GM19025 (cell line): ENCODE results near the gene MRGPRX2.

Experiments
- ATAC-seq: cut with Tn5 transposase; IDR thresholded peaks from one replicate; pipeline ENCODE4 v1.9.1; 2021; ENCODE audit warnings: mild to moderate bottlenecking, low read depth, moderate library complexity; ENCODE audit not compliant: unreplicated experiment

The MRGPRX2 gene

DNA sequence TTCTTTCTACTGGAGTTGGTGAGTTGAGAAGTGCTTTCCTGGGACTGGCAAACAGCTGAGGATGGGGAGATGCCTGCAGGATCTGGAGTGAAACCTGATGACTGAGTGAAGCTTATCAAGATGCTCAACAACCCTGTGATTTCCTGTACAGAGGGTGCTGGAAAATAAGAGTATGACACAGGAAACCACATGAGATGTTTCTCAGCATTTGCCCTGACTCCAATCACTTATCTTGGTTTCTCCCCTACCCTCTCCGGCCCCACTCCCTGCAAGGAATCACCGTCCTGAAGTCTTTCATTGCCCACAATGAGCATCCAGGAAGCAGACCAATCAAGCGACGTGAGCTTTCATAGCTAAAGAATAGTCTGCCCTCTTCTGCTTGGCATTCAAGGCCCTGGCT, at the start of gene MRGPRX2:
TSS of gene MRGPRX2 (minus strand) at position 89 of the 400 bp plus-strand sequence. CDS start 4,315 bp downstream, outside the sequence.
- no peak for ATAC-seq

DNA sequence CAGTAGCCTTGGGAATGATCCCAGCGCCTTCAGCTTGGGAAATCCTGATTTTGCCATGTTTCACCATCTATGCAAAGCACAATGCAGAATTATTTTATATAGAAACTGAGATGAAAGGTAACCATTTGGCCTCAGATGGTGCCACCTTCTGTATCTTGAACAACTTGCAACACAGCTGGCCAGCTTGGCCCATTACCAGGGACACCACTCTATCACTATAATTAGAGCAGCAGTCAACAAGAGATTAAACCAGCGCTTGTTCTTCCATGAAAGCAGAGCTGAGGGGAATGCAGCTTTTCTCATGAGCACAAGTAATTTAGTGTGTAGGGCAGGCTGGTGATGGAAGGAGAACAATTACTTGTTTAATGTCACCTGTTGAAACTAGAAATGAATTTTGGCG, 49.8 kb upstream of the MRGPRX2 start:
- ATAC-seq = no peak

DNA sequence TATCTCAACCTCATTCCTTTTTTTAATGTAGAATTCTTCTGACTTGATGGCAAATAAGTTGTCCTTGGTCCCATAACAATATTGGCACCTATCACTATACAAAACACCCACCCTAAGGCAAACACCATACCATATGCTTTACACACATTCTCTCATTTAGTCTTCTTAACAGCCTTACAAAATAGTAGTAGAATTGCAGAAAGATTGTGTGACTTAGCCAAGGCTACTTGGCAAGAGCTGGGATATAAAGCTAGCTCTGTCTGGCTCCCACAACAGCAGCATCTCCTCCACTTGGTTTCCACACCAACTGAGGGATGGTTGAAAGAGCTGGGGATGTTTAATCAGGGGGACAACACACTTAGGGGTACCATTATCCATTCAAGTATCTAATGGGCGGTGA, 46.6 kb upstream of the MRGPRX2 start:
- no peak for ATAC-seq

DNA sequence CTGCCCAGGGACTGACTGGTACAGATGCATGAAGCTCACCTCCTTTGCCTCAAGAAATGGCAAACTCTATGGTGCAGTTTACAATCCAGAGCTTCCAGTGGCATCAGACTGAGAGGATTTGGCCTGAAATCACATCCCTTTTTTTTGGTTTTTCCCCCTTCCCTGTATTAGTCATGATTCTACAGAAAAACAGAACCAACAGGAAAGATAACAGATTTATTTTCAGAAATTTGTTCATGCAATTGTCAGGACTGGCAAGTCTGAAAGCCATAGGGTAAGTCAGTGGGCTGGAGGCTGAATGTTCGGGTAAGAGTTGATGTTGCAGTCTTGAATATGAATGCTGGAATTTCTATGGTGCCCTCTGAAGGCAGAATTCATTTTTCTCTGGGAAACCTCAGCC, 44.5 kb upstream of the MRGPRX2 start:
- ATAC-seq = no peak

DNA sequence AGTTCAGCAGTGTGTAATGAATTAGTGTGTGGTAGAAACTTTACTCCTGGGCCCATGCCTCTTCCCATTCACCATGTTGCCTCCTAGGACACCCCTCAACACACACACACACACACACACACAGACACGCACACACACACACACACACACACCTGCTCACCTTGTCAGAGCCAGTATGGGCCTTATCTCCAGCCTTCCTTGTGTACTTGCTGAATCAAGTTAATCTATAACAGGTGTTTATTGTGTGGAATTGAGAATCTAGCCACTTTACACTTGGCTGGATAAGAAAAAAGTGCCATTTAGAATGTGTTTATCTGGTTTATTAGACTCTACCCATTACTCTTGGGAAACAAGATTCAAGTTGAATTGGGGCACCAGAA, 42.0 kb upstream of the MRGPRX2 start:
- no peak for ATAC-seq

DNA sequence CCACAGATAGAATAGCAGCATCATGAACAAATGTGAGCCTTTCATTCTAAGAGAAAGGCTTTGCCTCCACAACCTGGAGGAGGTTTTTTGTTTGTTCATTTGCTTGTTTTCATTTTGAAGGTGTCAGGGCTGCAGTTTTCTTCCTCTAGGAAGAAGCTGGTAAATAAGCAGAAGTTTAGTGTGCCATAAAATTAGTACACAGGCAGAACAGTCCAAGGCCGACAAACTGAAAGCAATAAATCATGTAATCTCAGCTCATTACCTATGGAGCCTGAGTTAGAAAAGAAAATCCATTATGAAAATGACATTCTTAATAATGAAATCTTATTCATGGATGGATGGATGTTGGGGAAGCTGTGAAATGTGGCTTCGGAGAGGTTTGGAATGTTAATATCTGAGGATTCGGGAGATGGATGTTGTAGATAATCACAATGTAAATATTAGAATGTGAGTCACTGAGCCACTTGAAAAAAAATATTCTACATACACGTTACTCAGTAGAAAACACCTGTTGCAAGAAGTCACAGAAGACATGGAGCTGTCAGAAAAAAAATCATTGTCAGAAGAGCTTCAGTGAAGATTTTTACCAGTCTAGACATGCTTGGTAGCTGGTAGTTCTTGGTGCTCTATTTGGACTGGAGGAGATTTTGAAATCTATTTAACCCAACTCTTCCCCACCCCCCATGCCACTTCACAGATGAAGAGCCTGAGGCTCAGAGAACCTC, 41.4 kb upstream of the MRGPRX2 start:
- ATAC-seq = no peak

DNA sequence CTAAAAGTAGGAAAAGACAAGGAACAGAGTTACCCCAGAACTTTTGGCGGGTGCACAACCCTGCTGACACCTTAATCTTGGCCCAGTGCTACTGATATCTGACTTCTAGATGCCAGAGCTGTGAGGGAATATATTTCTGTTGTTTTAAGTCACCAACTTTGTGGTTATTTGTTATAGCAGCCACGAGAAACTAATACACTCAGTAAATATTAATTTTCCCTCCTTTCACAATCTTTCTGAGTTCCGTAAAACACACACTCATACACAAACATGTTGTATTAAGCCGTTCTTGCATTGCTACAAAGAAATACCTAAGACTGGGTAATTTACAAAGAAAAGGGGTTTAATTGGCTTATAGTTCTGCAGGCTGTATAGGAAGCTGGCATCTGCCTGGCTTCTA, 40.4 kb upstream of the MRGPRX2 start:
- no peak for ATAC-seq

DNA sequence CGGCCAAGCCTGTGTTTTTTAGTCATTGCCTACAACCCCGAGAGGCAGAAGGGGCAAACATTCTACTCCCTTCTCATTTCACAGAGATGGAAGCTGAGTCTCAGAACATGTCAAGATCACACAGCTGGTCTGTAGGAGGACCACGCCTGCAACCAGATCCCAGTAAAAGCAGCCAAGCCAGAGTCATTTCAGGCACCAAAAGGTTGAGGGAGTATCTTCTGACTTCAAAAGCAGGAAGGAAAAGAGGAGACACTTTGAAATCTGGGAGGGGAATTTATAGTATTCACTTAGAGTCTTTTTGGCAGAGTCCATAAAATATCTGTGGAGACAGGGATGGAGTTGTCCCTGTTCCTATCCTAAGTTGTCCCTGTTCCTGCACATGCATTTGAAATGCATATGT, 38.6 kb upstream of the MRGPRX2 start:
- ATAC-seq = no peak

DNA sequence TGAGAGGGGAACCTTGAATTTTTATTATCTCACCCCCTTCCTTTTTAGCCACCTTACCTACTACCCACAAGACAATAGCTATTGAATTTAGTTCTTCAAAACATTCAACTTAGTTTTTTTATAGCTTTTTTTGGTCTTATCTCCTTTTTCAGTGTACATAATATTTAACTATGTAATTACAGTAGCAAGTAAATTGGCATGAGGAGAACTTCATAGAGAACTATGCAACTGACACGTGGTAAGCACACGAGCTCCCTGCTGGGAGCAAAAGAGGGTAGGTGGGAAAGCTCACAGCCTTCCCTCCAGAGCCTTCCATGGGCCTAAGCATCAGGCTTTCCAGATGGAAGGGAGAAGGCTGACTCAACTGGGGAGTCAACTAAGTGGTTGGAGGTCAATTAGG, 34.3 kb upstream of the MRGPRX2 start:
- ATAC-seq = no peak

DNA sequence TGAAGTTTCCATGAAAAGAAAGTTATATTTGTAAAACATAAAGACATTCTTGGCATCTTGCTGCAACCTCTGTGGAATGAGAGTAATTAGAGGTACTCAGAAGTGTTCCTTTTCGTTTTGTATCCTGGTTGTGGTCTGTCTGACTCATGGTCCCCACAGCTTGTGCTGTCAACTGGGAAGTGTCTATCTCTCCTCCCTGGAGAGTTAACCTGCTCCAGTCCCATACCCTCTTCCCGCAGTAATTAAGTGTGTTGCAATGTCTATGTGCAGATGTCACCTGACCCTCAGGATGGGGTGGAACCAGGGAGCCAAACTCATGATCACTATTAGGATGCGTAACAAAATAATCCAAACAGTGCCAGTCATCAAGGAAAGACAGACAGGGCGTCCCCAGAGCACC, 33.5 kb upstream of the MRGPRX2 start:
- no peak for ATAC-seq

DNA sequence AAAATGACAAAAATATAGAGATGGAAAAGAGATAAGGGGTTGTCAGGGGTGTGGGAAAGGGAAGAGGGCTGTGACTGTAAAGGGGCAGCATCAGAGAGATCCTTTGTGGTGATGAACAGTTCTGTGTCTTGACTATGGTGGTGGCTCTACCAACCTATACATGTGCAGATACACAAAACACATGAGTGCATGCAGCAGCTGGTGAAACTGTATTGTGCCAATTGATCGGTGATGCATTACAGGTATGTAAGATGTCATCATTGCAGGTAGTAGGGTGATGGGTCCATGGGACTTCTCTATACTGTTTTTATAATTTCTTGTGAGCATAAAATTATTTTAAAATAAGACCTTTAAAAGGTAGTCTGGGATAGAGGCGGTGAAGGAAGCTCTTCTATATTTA, 32.3 kb upstream of the MRGPRX2 start:
- no peak for ATAC-seq

DNA sequence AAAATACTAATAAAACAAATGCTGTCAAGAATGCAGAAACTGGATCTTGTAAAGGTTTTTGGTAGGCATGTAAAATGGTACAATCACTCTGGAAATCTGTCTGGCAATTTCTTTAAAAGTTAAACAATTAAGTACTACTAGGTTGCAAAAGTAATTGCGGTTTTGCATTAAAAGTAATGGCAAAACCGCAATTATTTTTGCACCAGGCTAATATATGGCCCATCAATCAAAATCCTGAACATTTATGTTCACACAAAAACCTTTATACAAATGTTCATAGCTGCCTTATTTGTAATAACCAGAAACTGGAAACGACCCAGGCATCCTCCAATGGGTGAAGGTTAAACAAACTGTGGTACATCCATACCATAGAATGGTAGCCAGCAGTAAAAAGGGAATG, 31.8 kb upstream of the MRGPRX2 start:
- ATAC-seq = no peak

DNA sequence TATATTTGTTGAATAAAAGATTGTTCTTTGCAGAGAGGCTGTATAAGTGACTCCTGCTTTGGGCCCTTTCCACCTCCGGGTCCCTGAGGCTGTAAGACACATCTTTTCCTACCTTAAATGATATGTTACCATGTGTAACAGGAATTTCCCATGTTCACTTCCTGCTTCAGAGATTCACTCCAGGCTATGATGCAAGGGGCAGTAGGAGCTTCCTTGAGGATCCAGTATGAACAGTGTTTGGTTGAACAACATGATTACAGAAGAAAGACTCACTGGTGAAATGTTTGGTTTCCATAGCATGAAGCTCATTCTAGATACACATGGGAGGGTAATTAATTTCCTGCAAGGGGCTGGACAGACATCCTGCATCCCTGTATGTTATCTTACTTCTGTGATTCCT, 30.8 kb upstream of the MRGPRX2 start:
- no peak for ATAC-seq

DNA sequence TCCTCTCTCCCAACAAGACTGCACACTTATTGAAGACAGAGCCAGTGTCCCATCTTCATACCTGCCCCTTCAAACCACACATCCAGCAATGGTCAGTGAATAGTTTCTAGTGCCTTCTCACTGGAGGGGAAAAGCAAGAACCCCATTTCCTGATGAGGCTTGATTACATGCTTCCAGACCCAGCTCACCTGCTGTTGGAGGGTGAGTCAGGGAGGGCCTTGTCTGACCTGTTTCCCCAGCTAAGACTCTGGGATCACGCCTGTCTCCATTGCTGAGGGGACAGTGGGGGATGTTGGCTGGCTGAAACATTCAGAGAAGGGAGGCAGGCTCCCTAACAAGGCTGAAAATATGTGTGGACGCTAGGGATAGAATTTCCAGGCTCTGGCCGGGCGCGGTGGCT, 28.9 kb upstream of the MRGPRX2 start:
- no peak for ATAC-seq

DNA sequence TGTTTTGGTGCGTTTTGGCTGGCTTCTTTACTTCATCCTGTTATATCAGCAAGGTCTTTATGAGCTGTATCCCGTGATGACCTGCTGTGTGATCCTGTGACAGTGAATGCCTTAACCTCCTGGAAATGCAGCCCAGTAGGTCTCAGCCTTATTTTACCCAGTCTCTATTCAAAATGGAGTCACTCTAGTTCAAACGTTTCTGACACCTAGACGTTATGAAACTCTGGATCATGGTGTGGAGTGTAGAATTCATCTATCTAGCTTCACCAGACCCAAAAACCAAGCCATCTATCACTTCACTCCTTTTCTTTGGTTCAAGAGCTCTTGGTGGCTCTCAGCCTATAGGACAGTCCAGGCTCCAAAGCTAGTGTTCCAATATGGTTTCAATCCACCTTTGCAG, 28.3 kb upstream of the MRGPRX2 start:
- no peak for ATAC-seq

DNA sequence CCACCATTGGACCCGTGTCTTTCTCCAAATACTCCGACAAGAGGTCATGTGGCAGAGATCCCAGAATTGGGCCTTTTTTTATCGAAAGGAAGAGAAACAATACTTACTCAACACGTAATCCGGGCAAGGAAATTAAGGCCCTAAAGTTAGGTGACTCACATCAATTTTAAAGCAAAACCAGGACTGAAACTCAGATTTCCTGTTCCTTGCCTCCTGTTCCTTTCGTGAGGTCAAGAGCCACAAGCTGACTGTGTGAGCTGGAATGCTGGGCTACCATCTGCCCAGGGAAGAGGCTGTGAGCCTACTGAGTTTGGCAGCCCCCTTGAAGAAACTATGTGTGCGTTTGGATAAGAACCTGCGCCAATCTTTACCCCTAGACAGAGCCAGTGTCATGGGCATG, 27.1 kb upstream of the MRGPRX2 start:
- no peak for ATAC-seq

DNA sequence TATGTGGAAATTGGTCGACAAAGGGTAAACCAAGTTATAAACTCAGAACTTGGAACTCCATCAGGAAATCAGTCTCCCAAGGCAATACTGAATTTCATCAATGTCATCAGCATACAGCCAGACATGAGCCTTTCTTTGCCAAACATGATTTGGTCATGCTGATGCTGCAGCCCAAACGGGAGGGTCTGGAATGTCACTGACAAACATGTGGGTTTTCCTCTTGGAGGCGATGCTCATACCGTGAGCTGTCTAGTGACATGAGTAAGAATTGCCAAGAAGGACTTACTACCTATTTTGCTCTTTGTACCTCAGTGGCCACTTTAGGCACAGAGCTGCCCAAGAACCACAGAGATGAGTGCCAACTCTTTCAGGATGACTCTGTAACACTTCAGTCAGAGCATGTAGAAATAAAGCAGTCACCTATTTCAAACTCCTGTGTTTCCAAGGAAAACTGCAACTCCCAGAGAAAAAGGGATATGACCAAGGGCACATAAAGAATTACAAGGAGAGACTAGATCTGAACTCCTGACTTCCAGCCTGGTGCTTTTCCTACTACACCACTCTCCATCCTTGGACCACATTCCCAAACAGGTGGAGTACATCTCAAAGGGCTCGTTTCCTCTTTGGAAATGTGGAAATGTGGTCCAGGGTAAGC, 24.3 kb upstream of the MRGPRX2 start:
- no peak for ATAC-seq

DNA sequence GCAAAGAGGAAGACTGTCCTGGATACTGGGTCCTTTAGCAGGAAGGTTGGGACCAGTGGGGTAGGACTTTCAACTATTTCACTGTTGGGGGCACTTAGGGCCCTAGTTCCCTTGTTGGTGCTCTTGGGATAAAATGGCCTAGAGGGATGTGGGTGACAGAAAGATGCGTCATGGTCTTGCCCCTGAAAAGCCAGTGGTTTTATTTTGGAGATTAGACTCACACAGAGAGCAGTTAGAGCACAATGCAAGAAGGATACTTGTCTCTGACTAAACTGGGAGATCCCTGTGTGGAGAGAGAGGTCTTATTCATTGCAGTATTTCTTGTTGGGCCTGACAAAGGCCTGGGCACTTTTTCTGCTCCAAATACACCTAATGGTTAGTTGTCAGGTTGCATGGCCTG, 22.6 kb upstream of the MRGPRX2 start:
- ATAC-seq = no peak

DNA sequence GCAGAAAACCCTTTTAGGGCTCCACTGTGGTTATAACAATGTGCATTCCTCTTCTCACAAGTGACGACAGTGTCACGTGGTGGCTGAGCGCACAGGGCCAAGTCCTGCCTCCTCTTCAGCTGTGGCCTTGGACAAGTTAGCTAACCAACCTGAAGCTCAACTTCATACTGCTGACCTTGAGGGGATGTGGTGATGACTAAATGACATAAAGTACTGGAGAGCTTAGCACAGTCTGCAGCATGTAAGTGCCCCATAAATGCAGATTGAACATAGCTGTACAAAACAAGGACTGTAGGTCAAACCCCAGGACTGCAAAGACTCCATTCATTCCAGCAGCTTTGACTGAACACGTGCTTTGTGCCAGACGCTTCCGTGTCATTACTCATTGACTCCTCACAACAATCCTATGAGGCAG, 20.1 kb upstream of the MRGPRX2 start:
- no peak for ATAC-seq

DNA sequence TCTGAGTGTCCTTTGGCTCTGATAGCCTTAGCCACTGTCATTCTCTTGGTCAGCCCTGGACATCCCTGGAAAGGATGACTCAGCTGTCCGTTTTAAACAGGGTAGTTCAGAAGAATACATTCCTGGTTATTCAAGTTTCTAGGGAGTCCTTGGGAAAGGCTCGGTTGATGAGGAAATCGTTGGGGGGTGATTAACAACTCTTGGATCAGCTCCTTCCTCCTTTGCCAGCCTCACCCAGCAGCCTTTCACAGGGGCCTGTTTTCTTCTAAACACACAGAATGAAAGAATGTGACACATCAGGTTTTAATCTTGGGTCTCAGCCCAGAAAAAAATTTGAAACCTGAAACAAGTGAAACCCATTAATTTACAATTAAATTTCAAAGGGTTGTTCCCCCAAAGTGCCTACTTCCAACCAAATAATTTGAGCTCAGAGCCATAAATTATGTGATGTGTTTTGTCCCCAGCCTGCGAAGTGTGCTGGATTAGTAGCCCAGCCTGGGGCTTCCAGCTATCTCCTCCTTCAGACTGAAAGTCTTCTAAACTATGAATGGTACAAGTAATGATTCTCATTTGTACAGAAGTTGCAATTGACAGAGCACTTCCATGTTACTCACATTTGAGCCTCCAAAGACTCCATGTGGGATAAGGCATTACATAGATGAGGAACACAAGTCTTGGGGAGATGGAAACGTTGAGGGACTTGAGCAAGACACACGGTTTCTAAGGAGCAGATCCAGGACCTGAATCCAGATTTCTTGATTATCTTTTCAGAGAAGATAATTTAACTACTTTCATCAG, 19.3 kb upstream of the MRGPRX2 start:
- ATAC-seq = no peak

DNA sequence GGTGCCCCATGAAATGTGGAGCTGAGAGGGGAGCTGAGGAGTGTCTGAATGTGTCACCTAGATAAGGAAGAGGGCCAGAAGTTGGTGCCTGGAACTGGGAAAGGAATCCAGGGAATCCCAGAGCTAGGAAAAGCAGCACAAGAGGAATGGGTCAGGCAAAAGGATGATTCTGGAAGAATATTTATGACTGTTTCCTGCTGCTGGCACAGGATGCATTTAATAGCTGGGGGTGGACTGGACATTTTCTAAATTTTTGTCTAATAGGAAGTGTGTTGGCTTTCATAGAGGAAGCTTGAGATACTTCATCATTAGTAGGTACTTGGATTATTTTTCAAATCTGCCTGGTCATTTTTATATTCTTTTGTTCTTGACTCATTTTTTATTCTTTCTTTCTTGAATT, 17.4 kb upstream of the MRGPRX2 start:
- no peak for ATAC-seq
